ENCODE data around the gene DISP2. TPM values are rescaled to one million over a fixed set of nuclear protein-coding genes. Genes with fewer than 3 reads are reported as not detected.

The DISP2 gene
- total RNA-seq, 1 experiment from 2014 or later: 1.3 TPM

GRCh38 chr15:40309344-40309862 is 48.6 kb upstream of the DISP2 start:
- Histone ChIP-seq H2AK5ac (ENCODE audit: insufficient read length, low read length) (no peak overlapping the region), H3K9me3 (ENCODE audit: control insufficient read depth, low read depth, low read length) (no peaks in the 10 kb centered on the region), H2AFZ (ENCODE audit: low read length) (no peak overlapping the region), H3K79me1 (ENCODE audit: insufficient read depth, low read depth, low read length, poor library complexity, severe bottlenecking) (no peaks in the 10 kb centered on the region), H3K18ac (ENCODE audit: insufficient read length, low read depth, low read length) (no peak overlapping the region), H2BK12ac (ENCODE audit: insufficient read length, low read depth, low read length) (no peak overlapping the region), H2BK120ac (ENCODE audit: low read depth, low read length, poor library complexity, severe bottlenecking) (no peak overlapping the region), H3K4ac (ENCODE audit: low read depth, low read length) (no peak overlapping the region), H3K4me2 (ENCODE audit: insufficient read depth, insufficient read length, low read length) (no peak overlapping the region), H3T11ph (ENCODE audit: low read length) (no peak overlapping the region), H2BK5ac (ENCODE audit: insufficient read length, low read length) (no peak overlapping the region), H3K27ac (ENCODE audit: insufficient read length, low read depth, low read length) (no peak overlapping the region), H3K56ac (ENCODE audit: insufficient read length, low read depth, low read length) (no peak overlapping the region), H3K79me2 (ENCODE audit: insufficient read depth, low read length) (no peaks in the 10 kb centered on the region), H3K14ac (ENCODE audit: insufficient read depth, low read length) (no peak overlapping the region), H3K9ac (ENCODE audit: extremely low read depth, insufficient read length, low read length) (no peak overlapping the region), H2BK15ac (ENCODE audit: low read depth, low read length) (no peak overlapping the region), H4K20me1 (ENCODE audit: control insufficient read depth, insufficient read depth, insufficient read length) (no peaks in the 10 kb centered on the region), H3K4me1 (ENCODE audit: insufficient read depth, low read length) (peaks cover 6% of the 10 kb centered on the region; the same call in 1 of the 2 replicates), H3K27me3 (ENCODE audit: insufficient read depth, low read length) (no peaks in the 10 kb centered on the region), H2BK20ac (ENCODE audit: low read depth, low read length, poor library complexity, severe bottlenecking) (no peak overlapping the region), H3K23ac (ENCODE audit: insufficient read length, low read depth, low read length) (no peak overlapping the region), H3K23me2 (ENCODE audit: insufficient read length, low read depth, low read length, poor library complexity, severe bottlenecking) (no peaks in the 10 kb centered on the region), H4K5ac (ENCODE audit: insufficient read length, low read depth, low read length) (no peak overlapping the region), H4K8ac (replicated peaks; ENCODE audit: insufficient read length, low read depth, low read length) (no peak overlapping the region), H4K91ac (ENCODE audit: insufficient read length, low read depth, low read length) (no peak overlapping the region)
- Mint-ChIP-seq H3K4me3 (peak overlapping the region in 1 of 2 experiments; percentile 55; a peak in 1 of 5 replicates), H3K4me1 (peaks cover 30 to 41% of the 10 kb centered on the region in 2 experiments), H3K27ac (peak overlapping the region in 1 of 3 experiments; percentile 59; a peak in 2 of 7 replicates), H3K36me3 (ENCODE audit: insufficient read depth in 1 of 3, low read depth in 3 of 3) (no peaks in the 10 kb centered on the region), H3K27me3 (ENCODE audit: low read depth) (peaks cover 47% of the 10 kb centered on the region), H3K9me3 (no peaks in the 10 kb centered on the region; a peak in 1 of 5 replicates)
- no CpG with 5 or more reads among the region's 8 CpGs for WGBS (ENCODE audit: extremely low coverage, insufficient read length, low lambda C conversion rate)
- no peak for TF ChIP-seq CTCF (conservative IDR thresholded peaks at IDR 0.05)
- no peak for DNase-seq
